ENCODE measurements around the gene KLHL6. TPM values are rescaled to one million over a fixed set of nuclear protein-coding genes. Genes with fewer than 3 reads are reported as not detected.
"Not testable (repeated sequence)": the region's sequence is repeated elsewhere in the genome, so short reads cannot be mapped to it uniquely, and the experiment has no call there.

The KLHL6 gene
- total RNA-seq, 1 experiment from 2014 or later: 0.11 TPM

GRCh38 chr3:183524476-183524875 is 31.0 kb downstream of the KLHL6 start:
- DNase-seq (ENCODE audit: low spot score): no peak
- TF ChIP-seq NR3C1 (CRISPR knock-in tag; conservative IDR thresholded peaks at IDR 0.05; ENCODE audit: low read depth): no peak
- TF ChIP-seq PRDM15 (CRISPR knock-in tag; IDR thresholded peaks at IDR 0.05): no peak
- no peak for TF ChIP-seq KAT7 (CRISPR knock-in tag; IDR thresholded peaks at IDR 0.05; ENCODE audit: borderline replicate concordance)
- no peak for TF ChIP-seq MAX (CRISPR knock-in tag; IDR thresholded peaks at IDR 0.05)
- no peak for TF ChIP-seq CREB1 (CRISPR knock-in tag; IDR thresholded peaks at IDR 0.05)
- no peak for TF ChIP-seq PRRX2 (CRISPR knock-in tag; IDR thresholded peaks at IDR 0.05)
- no peak for TF ChIP-seq ZNF138 (CRISPR knock-in tag; conservative IDR thresholded peaks at IDR 0.05)
- TF ChIP-seq NR1H2 (CRISPR knock-in tag; IDR thresholded peaks at IDR 0.05): no peak
- TF ChIP-seq ZNF423 (CRISPR knock-in tag; IDR thresholded peaks at IDR 0.05): no peak
- no peak for TF ChIP-seq OVOL2 (CRISPR knock-in tag; IDR thresholded peaks at IDR 0.05; ENCODE audit: borderline replicate concordance)
- no peak overlapping the region for H3K4me3 Mint-ChIP-seq
- H3K4me1 Mint-ChIP-seq: peaks cover 7% of the 10 kb centered on the region
- ChIA-PET POLR2A (no interaction called here), CTCF (no interaction called here)
- ATAC-seq: no peak
- peaks cover 10% of the 10 kb centered on the region for H3K9me3 Mint-ChIP-seq
- peaks cover 57% of the 10 kb centered on the region for H3K27me3 Mint-ChIP-seq (ENCODE audit: low read depth)
- H3K36me3 Mint-ChIP-seq: no peaks in the 10 kb centered on the region
- H3K27ac Mint-ChIP-seq: no peak overlapping the region

GRCh38 chr3:183520741-183521556 is 34.6 kb downstream of the KLHL6 start:
- ATAC-seq; H3K4me3 Mint-ChIP-seq; POLR2A ChIA-PET; CTCF ChIA-PET; H3K9me3 Mint-ChIP-seq; H3K36me3 Mint-ChIP-seq; H3K27ac Mint-ChIP-seq; DNase-seq (ENCODE audit: low spot score): not testable (repeated sequence)
- H3K4me1 Mint-ChIP-seq: peaks cover 21% of the 10 kb centered on the region
- H3K27me3 Mint-ChIP-seq (ENCODE audit: low read depth): peaks cover 36% of the 10 kb centered on the region

GRCh38 chr3:183520295-183520694 is 35.2 kb downstream of the KLHL6 start:
- ATAC-seq; POLR2A ChIA-PET; H3K36me3 Mint-ChIP-seq; H3K9me3 Mint-ChIP-seq; DNase-seq (ENCODE audit: low spot score); H3K4me3 Mint-ChIP-seq; H3K27ac Mint-ChIP-seq; CTCF ChIA-PET: not testable (repeated sequence)
- Mint-ChIP-seq H3K4me1 (peaks cover 22% of the 10 kb centered on the region), H3K27me3 (ENCODE audit: low read depth) (peaks cover 29% of the 10 kb centered on the region)

GRCh38 chr3:183519891-183520290 is 35.6 kb downstream of the KLHL6 start:
- Mint-ChIP-seq H3K4me3 (no peak overlapping the region), H3K9me3 (no peaks in the 10 kb centered on the region), H3K36me3 (no peaks in the 10 kb centered on the region), H3K27ac (no peak overlapping the region), H3K4me1 (peaks cover 22% of the 10 kb centered on the region), H3K27me3 (ENCODE audit: low read depth) (peaks cover 25% of the 10 kb centered on the region)
- no peak for ATAC-seq
- ChIA-PET POLR2A (interaction anchor here (0.6 to 0.7 kb wide), 2 partner anchors 60 to 286 kb away, joined by 4 to 5 read pairs; no protein-coding TSS in a partner anchor), CTCF (interaction anchor here (1.0 to 1.7 kb wide), 2 partner anchors 41 to 247 kb away, joined by 3 to 5 read pairs; no protein-coding TSS in a partner anchor)
- DNase-seq (ENCODE audit: low spot score): no peak
- no peak for TF ChIP-seq ZNF281 (CRISPR knock-in tag; IDR thresholded peaks at IDR 0.05)
- no peak for TF ChIP-seq MLX (CRISPR knock-in tag; IDR thresholded peaks at IDR 0.05)
- TF ChIP-seq PRRX2 (CRISPR knock-in tag; IDR thresholded peaks at IDR 0.05): no peak
- no peak for TF ChIP-seq JAZF1 (CRISPR knock-in tag; IDR thresholded peaks at IDR 0.05)
- no peak for TF ChIP-seq ZNF532 (CRISPR knock-in tag; IDR thresholded peaks at IDR 0.05; ENCODE audit: borderline replicate concordance)
